Measurements from ENCODE around the gene LOX.
"Not testable (repeated sequence)": the region's sequence is repeated elsewhere in the genome, so short reads cannot be mapped to it uniquely, and the experiment has no call there.

The LOX gene

GRCh38 chr5:122095158-122095557 lies 17.1 kb upstream of the LOX start:
- no peak for DNase-seq

GRCh38 chr5:122094251-122094650 lies 16.2 kb upstream of the LOX start:
- not testable (repeated sequence) for DNase-seq

GRCh38 chr5:122093415-122094180 lies 15.5 kb upstream of the LOX start:
- no peak for DNase-seq

- no peak for DNase-seq
Observed at GRCh38 chr5:122091936-122092600, 14.0 kb upstream of the LOX start.

- no peak for DNase-seq
Observed at GRCh38 chr5:122089096-122090013, 11.3 kb upstream of the LOX start.

GRCh38 chr5:122085041-122085440 lies 7.0 kb upstream of the LOX start:
- DNase-seq: no peak

- DNase-seq: no peak
Observed at GRCh38 chr5:122083535-122083934, 5.5 kb upstream of the LOX start.

GRCh38 chr5:122081541-122081940 lies 3.5 kb upstream of the LOX start:
- no peak for DNase-seq

- no peak for DNase-seq
Observed at GRCh38 chr5:122077366-122078115, 518 bp downstream of the LOX start.

GRCh38 chr5:122076669-122077365 lies 1.2 kb downstream of the LOX start:
- DNase-seq: peak in 1 of 5 donors; percentile 37

GRCh38 chr5:122076050-122076461 lies 2.0 kb downstream of the LOX start:
- DNase-seq: no peak

- no peak for DNase-seq
Observed at GRCh38 chr5:122073864-122074263, 4.2 kb downstream of the LOX start.

GRCh38 chr5:122073018-122073417 lies 5.0 kb downstream of the LOX start:
- DNase-seq: no peak

- DNase-seq: no peak
Observed at GRCh38 chr5:122067390-122067789, 10.7 kb downstream of the LOX start.

GRCh38 chr5:122064992-122065391 lies 13.1 kb downstream of the LOX start:
- DNase-seq: no peak

- no peak for DNase-seq
Observed at GRCh38 chr5:122063836-122064235, 14.2 kb downstream of the LOX start.

GRCh38 chr5:122062205-122062604 lies 15.9 kb downstream of the LOX start:
- DNase-seq: no peak

GRCh38 chr5:122056913-122057312 lies 21.1 kb downstream of the LOX start:
- DNase-seq: no peak

- DNase-seq: no peak
Observed at GRCh38 chr5:122054266-122054665, 23.8 kb downstream of the LOX start.

- DNase-seq: no peak
Observed at GRCh38 chr5:122053181-122054109, 24.6 kb downstream of the LOX start.

- DNase-seq: no peak
Observed at GRCh38 chr5:122051569-122051968, 26.5 kb downstream of the LOX start.

All from T-helper 1 cell (primary cell).